NCI-H2196 (cell line): Measurements from ENCODE around the gene IFITM1.
"Not testable (repeated sequence)": the region's sequence is repeated elsewhere in the genome, so short reads cannot be mapped to it uniquely, and the experiment has no call there.

Source experiments
- DNase-seq: peaks from one replicate; lab custom pipeline; 2025; ENCODE audit not compliant: unreplicated experiment; lab: John Stamatoyannopoulos, UW

IFITM1 gene

DNA sequence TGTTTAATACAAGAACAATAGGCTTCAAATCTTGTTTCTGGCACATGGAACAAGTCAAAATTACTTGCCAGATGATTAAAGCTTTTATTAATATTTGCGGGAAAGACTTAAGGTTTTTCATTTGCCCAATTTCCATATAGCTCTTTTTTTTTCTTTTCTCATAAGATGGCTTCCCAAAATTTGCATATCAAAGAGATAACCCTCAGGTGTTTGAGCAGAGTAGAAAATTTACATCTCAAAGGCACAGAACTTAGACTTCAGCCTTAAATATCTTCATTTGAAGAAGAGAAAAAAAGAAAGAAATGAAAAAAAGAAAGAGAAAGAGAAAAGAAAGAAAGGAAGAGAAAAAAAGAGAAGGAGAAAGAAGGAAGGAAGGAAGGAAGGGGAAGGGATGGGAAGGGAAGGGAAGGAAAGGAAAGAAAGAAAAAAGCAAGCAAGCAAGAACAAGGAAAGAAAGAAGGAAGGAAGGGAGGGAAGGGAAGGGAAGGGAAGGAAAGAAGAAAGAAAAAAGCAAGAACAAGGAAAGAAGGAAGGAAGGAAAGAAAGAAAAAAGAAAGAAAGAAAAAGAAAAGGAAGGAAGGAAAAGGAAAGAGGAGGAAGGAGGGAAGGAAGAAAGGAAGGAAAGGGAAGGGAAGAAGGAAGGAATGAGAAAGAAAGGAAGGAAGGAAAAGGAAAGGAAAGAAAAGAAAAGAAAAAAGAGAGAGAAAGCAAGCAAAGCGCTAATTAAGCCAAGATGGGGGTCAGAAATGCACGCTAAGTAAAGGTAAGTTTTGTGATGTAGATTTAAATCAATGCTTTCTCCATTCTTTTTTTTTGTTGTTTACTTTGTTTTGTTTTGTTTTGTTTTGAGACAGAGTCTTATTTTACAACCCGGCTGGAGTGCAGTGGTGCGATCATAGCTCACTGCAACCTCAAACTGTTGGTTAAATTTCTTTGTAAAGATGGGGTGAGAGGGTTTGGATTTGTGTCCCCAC, 27.0 kb downstream of the IFITM1 start:
- no peak for DNase-seq

- DNase-seq, result no peak
Measured at GRCh38 chr11:342328-342727, 28.5 kb downstream of the IFITM1 start.

DNA sequence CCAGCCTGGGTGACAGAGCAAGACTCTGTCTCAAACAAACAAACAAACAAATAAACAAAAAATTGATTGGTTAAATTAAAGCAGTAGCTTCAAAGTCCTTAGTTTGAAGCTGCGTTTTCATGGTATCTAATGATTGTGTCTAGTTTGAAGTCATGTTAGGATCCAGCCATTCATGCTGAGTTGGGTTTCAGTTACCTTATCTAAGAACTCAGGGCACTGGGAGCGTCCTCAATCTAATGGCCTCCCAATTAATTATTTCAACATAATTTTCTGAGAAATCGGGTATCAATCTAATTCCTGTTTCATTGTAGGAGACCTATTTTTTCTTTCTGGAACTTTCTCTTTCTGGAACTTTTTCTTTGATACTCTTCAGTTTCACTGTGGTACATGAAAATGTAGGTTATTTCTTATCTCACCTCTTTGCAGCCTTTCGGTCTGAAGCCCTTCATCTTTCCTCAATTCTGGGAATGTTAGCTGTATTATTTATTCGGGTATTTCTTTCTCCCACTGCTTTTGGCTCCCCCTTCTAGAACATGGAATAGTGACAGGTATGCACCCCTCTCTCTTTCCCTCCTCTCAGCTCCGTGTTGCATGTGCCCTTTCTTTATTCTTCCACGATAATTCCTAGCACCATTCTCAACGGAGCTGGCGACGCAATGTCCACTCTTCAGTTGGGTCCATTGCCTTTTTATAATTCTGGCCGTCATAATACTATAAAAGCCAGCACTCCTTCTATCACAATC, 31.2 kb downstream of the IFITM1 start:
- DNase-seq, result no peak

DNA sequence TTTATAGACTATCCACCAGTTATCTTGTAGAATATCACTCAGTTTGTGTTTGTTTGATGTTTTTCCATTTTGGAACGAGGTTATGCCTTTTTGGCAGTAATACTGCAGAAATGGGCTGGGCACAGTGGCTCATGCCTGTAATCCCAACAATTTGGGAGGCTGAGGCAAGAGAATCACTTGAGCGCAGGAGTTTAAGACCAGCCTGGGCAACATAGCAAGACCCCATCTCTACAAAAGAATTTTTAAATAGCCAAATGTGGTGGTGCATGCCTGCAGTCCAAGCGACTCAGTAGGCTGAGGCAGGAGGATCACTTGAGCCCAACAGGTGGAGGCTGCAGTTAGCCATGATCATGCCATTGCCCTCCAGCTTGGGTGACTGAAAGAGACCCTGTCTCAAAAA, 32.7 kb downstream of the IFITM1 start:
- no peak for DNase-seq

GRCh38 chr11:349270-349954, 35.6 kb downstream of the IFITM1 start:
- DNase-seq, result not testable (repeated sequence)

DNA sequence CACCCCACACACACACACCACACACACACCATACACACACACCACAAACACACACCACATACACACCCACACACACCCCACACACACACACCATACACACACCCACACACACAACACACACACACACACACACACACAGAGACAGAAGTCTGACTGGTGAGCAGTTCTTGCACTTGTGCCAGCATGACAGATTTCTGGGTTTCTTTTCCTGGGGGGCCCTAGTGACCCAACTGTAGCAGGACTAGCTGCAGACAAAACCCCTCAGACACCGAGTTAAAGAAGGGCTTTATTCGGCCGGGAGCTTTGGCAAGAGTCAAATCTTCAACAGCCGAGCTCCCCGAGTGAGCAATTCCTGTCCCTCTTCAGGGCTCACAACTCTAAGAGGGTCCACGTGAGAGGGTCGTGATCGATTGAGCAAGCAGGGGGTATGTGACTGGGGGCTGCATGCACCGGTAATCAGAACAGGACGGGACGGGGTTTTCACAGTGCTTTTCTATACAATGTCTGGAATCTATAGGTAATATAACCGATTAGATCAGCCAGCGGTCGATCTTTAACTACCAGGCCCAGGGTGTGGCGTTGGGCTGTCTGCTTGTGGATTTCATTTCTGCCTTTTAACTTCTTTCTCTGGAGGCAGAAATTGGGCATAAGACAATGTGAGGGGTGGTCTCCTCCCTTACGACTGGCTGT, 36.3 kb downstream of the IFITM1 start:
- not testable (repeated sequence) for DNase-seq

GRCh38 chr11:350723-351255, 36.9 kb downstream of the IFITM1 start:
- no peak for DNase-seq

GRCh38 chr11:351411-351810, 37.6 kb downstream of the IFITM1 start:
- DNase-seq, result no peak

- DNase-seq, result no peak
Measured at GRCh38 chr11:352456-353031, 38.7 kb downstream of the IFITM1 start.

GRCh38 chr11:353179-353873, 39.5 kb downstream of the IFITM1 start:
- DNase-seq, result peak; percentile 54

DNA sequence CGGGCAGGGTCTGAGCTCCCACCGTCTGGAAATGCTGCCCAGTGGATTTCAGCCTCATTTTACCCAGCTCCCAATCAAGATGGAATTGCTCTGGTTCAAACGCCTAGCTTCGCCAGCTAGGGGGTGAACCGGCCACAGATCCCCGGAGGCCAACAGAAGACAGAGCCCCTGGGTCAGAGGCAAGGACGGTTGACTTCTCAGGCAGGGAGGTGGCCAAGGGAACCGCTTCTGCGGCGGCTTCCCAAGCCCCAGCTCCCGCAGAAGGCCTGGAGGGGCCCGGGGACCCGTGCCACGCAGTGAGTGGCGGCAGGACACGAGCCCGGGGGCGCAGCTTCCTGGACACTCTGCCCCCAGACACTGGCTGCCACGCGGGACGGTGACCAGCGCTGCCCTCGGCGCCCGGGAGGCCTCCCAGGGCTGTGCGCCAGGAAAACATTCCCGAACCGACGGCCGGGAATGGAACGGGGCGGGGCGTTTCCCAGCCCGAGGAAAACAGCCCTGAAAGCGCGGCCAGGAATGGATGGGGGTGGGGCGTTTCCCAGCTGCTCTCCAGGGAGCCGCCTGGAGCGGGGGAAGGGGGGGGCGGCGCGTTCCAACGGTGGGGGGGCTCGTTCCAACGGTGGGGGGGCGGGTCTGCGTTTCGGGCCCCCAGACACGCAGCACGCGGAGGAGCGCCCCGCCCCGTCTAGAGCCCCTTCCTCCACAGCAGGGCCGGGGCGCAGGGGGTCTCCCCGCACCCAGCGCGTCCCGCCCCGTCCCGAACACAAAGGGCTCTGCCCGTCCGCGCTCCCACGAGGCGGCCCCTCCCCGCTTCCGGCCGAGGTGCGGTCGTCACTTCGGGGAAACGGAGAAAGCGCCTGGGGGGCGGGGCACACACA, 42.0 kb downstream of the IFITM1 start:
- DNase-seq, result peak; percentile 83

GRCh38 chr11:356610-357009, 42.8 kb downstream of the IFITM1 start:
- DNase-seq, result no peak

- no peak for DNase-seq
Measured at GRCh38 chr11:357582-357981, 43.7 kb downstream of the IFITM1 start.

DNA sequence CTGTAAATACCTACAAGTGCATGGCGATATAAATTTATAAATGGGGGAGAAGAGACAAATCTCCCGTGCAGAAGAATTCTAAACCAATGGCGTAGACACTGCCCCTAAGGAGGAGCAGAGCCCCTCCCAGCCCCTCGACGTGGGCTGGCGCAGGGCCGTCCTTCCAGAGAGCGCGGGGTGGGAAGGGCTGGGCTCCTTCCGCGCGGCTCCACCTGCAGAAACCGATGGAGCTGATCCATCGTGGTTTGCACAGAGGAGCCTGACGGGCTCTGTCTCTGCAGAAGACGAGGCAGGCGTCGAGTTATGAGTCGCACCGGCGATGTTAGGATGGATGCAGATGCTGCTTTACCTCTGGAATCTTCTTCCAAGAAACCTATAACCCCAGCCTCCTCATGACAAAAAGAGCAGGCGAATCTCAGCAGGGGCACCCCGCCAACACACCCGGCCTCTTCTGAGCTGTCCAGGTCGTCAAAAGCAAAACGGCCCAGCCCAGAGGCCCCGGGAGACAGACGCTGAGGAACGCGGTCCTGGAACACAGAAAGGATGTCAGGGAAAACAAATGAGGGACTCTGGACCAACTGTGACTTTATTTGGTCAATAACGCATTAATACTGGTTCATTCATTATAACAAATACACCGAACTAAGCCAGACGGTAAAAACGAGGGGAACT, 44.4 kb downstream of the IFITM1 start:
- no peak for DNase-seq

- no peak for DNase-seq
Measured at GRCh38 chr11:359181-359714, 45.4 kb downstream of the IFITM1 start.

GRCh38 chr11:360326-361280, 46.8 kb downstream of the IFITM1 start:
- DNase-seq, result no peak
